ENCODE results near the gene EXTL1.

Gene EXTL1

GRCh38 chr1:25997828-25998761, 23.5 kb upstream of the EXTL1 start, which contains the start of gene PAFAH2:
Gene PAFAH2 (minus strand): TSS chr1:25998063. CDS start chr1:25990816, 7,247 bp downstream.
- Histone ChIP-seq H3K27me3 (ENCODE audit: insufficient read depth, poor library complexity, severe bottlenecking) (no peaks in the 10 kb centered on the region), H3K4me3 (ENCODE audit: severe bottlenecking) (peak within 1 kb of the TSS; percentile 48), H3K36me3 (ENCODE audit: low read depth) (no peaks in the 10 kb centered on the region), H3K9me3 (ENCODE audit: severe bottlenecking) (no peaks in the 10 kb centered on the region), H3K4me1 (ENCODE audit: insufficient read depth, poor library complexity, severe bottlenecking) (peaks cover 8% of the 10 kb centered on the region), H3K27ac (ENCODE audit: poor library complexity, severe bottlenecking) (peak within 1 kb of the TSS; percentile 45)
- ATAC-seq (ENCODE audit: low read depth) (peak; percentile 99), DNase-seq (ENCODE audit: low spot score) (peak; percentile 96)
- peak; percentile 97 for TF ChIP-seq CTCF (IDR thresholded peaks at IDR 0.05; ENCODE audit: poor library complexity, severe bottlenecking)

GRCh38 chr1:25999041-25999800, 22.4 kb upstream of the EXTL1 start:
- no peak for TF ChIP-seq CTCF (IDR thresholded peaks at IDR 0.05; ENCODE audit: poor library complexity, severe bottlenecking)
- Histone ChIP-seq H3K9me3 (ENCODE audit: severe bottlenecking) (no peaks in the 10 kb centered on the region), H3K36me3 (ENCODE audit: low read depth) (no peaks in the 10 kb centered on the region), H3K4me1 (ENCODE audit: insufficient read depth, poor library complexity, severe bottlenecking) (peaks cover 8% of the 10 kb centered on the region), H3K27me3 (ENCODE audit: insufficient read depth, poor library complexity, severe bottlenecking) (no peaks in the 10 kb centered on the region), H3K27ac (ENCODE audit: poor library complexity, severe bottlenecking) (no peak overlapping the region), H3K4me3 (ENCODE audit: severe bottlenecking) (no peak overlapping the region)
- ATAC-seq (ENCODE audit: low read depth) (no peak), DNase-seq (ENCODE audit: low spot score) (no peak)

- Histone ChIP-seq H3K36me3 (ENCODE audit: low read depth) (no peaks in the 10 kb centered on the region), H3K9me3 (ENCODE audit: severe bottlenecking) (no peaks in the 10 kb centered on the region), H3K27ac (ENCODE audit: poor library complexity, severe bottlenecking) (no peak overlapping the region), H3K4me3 (ENCODE audit: severe bottlenecking) (no peak overlapping the region), H3K4me1 (ENCODE audit: insufficient read depth, poor library complexity, severe bottlenecking) (peaks cover 3% of the 10 kb centered on the region), H3K27me3 (ENCODE audit: insufficient read depth, poor library complexity, severe bottlenecking) (no peaks in the 10 kb centered on the region)
- no peak for ATAC-seq (ENCODE audit: low read depth)
- no peak for TF ChIP-seq CTCF (IDR thresholded peaks at IDR 0.05; ENCODE audit: poor library complexity, severe bottlenecking)
- DNase-seq (ENCODE audit: low spot score): no peak
Measured at GRCh38 chr1:26003262-26003661, 18.3 kb upstream of the EXTL1 start.

GRCh38 chr1:26003756-26004155, 17.8 kb upstream of the EXTL1 start:
- Histone ChIP-seq H3K27ac (ENCODE audit: poor library complexity, severe bottlenecking) (no peak overlapping the region), H3K4me1 (ENCODE audit: insufficient read depth, poor library complexity, severe bottlenecking) (no peaks in the 10 kb centered on the region), H3K9me3 (ENCODE audit: severe bottlenecking) (no peaks in the 10 kb centered on the region), H3K4me3 (ENCODE audit: severe bottlenecking) (no peak overlapping the region), H3K36me3 (ENCODE audit: low read depth) (no peaks in the 10 kb centered on the region), H3K27me3 (ENCODE audit: insufficient read depth, poor library complexity, severe bottlenecking) (no peaks in the 10 kb centered on the region)
- ATAC-seq (ENCODE audit: low read depth) (no peak), DNase-seq (ENCODE audit: low spot score) (no peak)
- TF ChIP-seq CTCF (IDR thresholded peaks at IDR 0.05; ENCODE audit: poor library complexity, severe bottlenecking): no peak

Data from RWPE2 (cell line).